ENCODE measurements around the gene DBET.
"Not testable (repeated sequence)": the region's sequence is repeated elsewhere in the genome, so short reads cannot be mapped to it uniquely, and the experiment has no call there.

DBET gene

GRCh38 chr4:190049378-190050239 is 14.7 kb upstream of the DBET start:
- DNase-seq: not testable (repeated sequence)

- not testable (repeated sequence) for DNase-seq
Measured at GRCh38 chr4:190058997-190059396, 5.3 kb upstream of the DBET start.

GRCh38 chr4:190064805-190065204 is 503 bp downstream of the DBET start:
- DNase-seq: not testable (repeated sequence)

DNA sequence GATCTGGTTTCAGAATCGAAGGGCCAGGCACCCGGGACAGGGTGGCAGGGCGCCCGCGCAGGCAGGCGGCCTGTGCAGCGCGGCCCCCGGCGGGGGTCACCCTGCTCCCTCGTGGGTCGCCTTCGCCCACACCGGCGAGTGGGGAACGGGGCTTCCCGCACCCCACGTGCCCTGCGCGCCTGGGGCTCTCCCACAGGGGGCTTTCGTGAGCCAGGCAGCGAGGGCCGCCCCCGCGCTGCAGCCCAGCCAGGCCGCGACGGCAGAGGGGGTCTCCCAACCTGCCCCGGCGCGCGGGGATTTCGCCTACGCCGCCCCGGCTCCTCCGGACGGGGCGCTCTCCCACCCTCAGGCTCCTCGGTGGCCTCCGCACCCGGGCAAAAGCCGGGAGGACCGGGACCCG is 4.0 kb downstream of the DBET start:
- DNase-seq: not testable (repeated sequence)

DNA sequence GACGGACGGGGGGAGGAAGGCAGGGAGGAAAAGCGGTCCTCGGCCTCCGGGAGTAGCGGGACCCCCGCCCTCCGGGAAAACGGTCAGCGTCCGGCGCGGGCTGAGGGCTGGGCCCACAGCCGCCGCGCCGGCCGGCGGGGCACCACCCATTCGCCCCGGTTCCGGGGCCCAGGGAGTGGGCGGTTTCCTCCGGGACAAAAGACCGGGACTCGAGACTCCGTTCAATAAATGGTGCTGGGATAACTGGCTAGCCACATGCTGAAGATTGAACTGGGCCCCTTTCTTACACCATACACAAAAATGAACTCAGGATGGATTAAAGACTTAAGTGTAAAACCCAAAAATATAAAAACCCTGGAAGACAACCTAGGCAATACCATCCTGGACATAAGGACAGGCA is 28.8 kb downstream of the DBET start:
- DNase-seq: not testable (repeated sequence)

GRCh38 chr4:190094031-190094430 is 29.7 kb downstream of the DBET start:
- not testable (repeated sequence) for DNase-seq

DNA sequence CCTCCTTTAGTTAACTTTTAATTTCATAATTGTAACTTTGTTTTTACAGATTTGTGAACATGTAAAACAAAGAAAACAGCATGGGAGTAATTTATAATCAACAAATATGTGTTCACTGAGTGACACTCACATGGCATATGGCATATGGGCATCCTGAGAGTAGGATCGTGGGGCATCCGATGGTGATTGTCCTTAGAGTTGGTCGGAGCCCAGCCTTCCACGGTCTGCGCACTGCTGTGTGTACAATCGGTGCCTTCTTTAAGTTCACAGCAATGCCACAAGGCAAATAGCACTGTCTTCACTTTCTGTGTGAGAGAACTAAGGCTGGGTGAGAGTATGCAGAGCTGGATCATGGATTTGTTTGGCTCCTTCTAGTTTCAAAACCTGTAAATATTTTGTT is 31.0 kb downstream of the DBET start:
- not testable (repeated sequence) for DNase-seq

- DNase-seq: not testable (repeated sequence)
Measured at GRCh38 chr4:190099605-190100004, 35.3 kb downstream of the DBET start.

- not testable (repeated sequence) for DNase-seq
Measured at GRCh38 chr4:190101525-190101924, 37.2 kb downstream of the DBET start.

DNA sequence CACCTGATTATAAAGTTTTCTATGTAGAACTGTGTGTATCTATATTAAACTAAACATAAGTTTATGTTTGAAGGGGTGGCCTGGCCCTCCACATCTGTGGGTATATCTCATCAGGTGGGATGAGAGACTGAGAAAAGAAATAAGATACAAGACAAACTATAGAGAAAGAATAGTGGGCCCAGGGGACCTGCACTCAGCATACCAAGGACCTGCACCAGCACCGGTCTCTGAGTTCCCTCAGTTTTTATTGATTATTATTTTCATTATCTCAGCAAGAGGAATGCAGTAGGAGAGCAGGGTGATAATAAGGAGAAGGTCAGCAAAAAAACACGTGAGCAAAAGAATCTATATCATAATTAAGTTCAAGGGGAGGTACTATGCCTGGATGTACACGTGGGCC is 41.9 kb downstream of the DBET start:
- DNase-seq: not testable (repeated sequence)

DNA sequence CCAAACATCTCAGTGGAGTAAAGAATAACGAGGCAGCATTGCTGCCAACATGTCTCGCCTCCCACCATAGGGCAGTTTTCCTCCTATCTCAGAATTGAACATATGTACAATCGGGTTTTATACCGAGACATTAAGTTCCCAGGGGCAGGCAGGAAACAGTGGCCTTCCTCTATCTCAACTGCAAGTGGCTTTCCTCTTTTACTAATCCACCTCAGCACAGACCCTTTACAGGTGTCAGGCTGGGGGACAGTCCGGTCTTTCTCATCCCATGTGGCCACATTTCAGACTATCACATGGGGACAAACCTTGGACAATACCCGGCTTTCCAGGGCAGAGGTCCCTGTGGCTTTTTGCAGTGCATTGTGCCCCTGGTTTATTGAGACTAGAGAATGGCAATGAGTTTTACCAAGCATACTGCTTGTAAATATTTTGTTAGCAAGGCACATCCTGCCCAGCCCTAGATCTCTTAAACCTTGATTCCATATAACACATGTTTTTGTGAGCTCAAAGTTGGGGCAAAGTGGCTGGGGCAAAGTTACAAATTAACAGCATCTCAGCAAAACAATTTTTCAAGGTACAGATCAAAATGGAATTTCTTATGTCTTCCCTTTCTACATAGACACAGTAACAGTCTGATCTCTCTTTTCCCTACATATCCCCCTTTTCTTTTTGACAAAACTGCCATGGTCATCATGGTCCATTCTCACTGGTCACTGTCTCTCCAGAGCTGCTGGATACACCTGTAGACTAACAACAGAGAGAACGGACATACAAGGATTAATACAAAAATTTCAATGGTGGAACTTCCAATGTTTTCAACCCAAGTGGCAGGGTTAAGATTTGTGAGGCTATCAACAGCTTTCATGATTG is 42.5 kb downstream of the DBET start:
- DNase-seq: not testable (repeated sequence)

GRCh38 chr4:190107766-190108485 is 43.6 kb downstream of the DBET start:
- not testable (repeated sequence) for DNase-seq

DNA sequence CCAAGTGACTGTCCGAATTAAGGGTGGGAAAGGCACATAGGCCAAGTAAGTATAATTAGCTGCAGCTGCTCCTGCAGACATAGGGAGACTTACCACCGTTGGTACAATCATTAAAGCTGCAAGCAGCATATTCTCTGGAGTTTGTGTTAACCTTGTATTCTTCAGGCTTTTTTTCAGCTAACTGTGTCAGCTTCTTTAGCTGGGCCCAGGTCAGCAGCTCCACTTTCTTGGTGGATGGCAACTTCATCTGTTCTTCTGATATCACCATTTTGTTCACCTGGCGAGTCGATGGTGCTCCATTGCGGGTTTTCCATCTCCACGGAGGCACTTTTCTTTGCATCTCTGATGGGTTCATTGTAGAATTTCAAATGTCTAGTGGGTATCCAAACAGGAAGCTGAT is 44.5 kb downstream of the DBET start:
- DNase-seq: not testable (repeated sequence)

DNA sequence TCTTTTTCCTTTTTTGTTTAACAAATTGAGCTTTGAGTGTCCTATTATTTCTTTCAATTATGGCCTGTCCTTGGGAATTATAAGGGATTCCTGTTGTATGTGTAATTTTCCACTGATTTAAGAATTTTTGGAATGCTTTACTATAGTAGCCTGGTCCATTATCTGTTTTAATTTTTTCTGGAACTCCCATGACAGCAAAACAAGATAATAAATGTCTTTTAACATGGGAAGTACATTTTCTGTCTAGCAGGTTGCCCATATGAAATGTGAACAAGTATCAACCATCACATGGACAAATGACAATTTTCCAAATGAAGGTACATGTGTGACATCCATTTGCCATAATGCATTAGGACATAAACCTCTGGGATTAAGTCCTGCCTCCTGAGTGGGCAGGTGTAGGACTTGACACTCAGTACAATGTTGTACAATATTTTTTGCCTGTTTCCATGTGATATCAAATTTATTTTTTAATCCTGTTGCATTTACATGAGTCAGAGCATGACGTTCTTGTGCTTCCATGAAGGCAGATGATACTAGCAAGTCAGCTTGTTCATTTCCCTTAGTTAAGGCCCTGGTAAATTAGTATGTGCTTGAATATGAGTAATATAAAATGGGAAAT is 45.2 kb downstream of the DBET start:
- DNase-seq: not testable (repeated sequence)

- not testable (repeated sequence) for DNase-seq
Measured at GRCh38 chr4:190110033-190110432, 45.7 kb downstream of the DBET start.

DNA sequence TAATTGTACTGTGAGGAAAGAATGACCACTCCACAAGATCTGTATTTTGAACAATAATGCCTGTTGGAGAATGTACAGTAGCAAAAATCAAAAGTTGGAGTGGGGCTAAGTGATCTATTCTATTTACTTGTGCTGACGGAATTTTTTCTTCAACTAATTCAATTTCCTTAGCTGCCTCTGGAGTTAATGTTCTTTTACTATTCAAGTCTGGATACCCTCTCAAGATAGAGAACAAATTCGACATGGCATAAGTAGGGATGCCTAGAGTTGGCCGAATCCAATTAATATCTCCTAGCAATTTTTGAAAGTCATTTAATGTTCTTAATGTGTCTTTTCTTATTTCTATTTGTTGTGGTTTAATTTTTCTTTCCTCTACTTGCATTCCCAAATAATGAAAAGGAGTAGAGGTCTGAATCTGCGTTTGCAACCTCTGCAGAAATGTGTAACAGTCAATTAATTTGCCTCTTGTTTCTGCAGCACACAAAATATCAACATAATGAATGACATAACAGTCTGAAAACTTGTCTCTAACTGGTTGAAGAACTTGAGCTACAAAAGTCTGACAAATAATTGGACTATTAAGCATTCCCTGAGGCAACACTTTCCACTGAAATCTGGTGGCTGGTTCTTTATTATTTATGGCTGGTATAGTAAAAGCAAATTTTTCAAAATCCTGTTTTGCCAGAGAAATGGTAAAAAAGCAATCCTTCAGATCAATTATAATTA is 46.4 kb downstream of the DBET start:
- DNase-seq: not testable (repeated sequence)

DNA sequence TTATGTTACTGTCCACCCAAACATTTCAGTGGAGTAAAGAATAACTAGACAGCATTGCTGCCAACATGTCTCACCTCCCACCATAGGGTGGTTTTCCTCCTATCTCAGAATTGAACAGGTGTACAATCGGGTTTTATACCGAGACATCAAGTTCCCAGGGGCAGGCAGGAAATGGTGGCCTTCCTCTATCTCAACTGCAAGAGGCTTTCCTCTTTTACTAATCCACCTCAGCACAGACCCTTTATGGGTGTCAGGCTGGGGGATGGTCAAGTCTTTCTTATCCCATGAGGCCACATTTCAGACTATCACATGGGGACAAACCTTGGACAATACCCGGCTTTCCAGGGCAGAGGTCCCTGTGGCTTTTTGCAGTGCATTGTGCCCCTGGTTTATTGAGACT is 48.6 kb downstream of the DBET start:
- not testable (repeated sequence) for DNase-seq

GRCh38 chr4:190114991-190115390 is 50.7 kb downstream of the DBET start:
- DNase-seq: not testable (repeated sequence)

Measured in Kasumi-1 (cell line).